ENCODE measurements around the gene LIMS1. TPM values are rescaled to one million over a fixed set of nuclear protein-coding genes. Genes with fewer than 3 reads are reported as not detected.
"Not testable (repeated sequence)": the region's sequence is repeated elsewhere in the genome, so short reads cannot be mapped to it uniquely, and the experiment has no call there.

The LIMS1 gene
- total and polyA plus RNA-seq, 2 of the 13 experiments (the other 11 are each of a cell fraction or from before 2014, with no cell fraction given) = 38.3 to 49.6 TPM

DNA sequence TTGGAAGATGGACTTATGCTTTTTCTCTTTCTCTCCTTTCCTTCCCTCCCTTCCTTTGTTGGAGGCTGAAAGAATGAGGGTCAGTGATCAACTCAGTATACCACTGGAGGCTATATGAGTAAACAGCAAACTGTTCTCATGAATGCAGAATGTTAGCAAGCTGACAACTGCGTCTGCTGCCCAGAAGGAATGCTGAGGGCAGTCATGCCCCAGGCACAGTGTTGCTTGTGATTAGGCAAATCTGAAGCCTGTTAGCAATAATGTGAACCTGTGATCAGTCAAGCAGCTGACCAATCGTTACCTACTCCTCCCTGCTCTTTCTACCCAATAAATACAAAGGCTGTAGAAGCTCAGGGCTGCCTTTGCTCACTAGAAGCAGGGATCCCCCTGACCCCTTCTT lies 22.3 kb downstream of the LIMS1 start:
- H3K4me2 ChIP-seq (ENCODE audit: low read depth, low read length); POLR2A ChIA-PET; FAIRE-seq; H2AFZ ChIP-seq (ENCODE audit: low read length); ATAC-seq; H3K27ac ChIP-seq (ENCODE audit: extremely low read length, insufficient read depth, low read length); in situ Hi-C loops (cut with HindIII; ENCODE audit: extremely low pct_ligation_motif_present, low pct_unique_long_range_greater_than_20kb); H3K4me3 ChIP-seq (replicated peaks in 1 of 3; ENCODE audit: insufficient read depth in 1 of 3, low read depth in 2 of 3, low read length in 3 of 3); H4K20me1 ChIP-seq (ENCODE audit: insufficient read depth, low read length); CTCF ChIA-PET (ENCODE audit: low intra/inter-chr PET ratio, low total read pairs); H3K9ac ChIP-seq (ENCODE audit: insufficient read depth, low read depth, low read length); H3K9me3 ChIP-seq (ENCODE audit: low read length); DNase-seq (ENCODE audit: low spot score); H3K27me3 ChIP-seq (ENCODE audit: control insufficient read depth in 1 of 2, insufficient read depth in 2 of 2, low read length in 2 of 2); intact Hi-C loops (cut with micrococcal nuclease; ENCODE audit: unreplicated experiment); H3K36me3 ChIP-seq (replicated peaks in 1 of 2; ENCODE audit: control insufficient read depth in 1 of 2, insufficient read depth in 2 of 2, low read length in 2 of 2): not testable (repeated sequence)
- BruUV-seq (replicated peaks) = TSS peak; percentile 6
- Histone ChIP-seq H3K79me2 (ENCODE audit: insufficient read depth, low read length) (peaks cover 86% of the 10 kb centered on the region), H3K4me1 (ENCODE audit: insufficient read depth, low read length) (peaks cover 34% of the 10 kb centered on the region)
- 93% methylated on average over 2 of the region's 2 CpGs for WGBS (ENCODE audit: low lambda C conversion rate)

- H3K79me2 ChIP-seq (ENCODE audit: insufficient read depth, low read length) = peaks cover 68% of the 10 kb centered on the region
- H3K4me1 ChIP-seq (ENCODE audit: insufficient read depth, low read length) = peaks cover 26% of the 10 kb centered on the region
- peak; percentile 44; the same call in 2 of the 3 replicates for ATAC-seq
- in situ Hi-C loops (cut with HindIII; ENCODE audit: extremely low pct_ligation_motif_present, low pct_unique_long_range_greater_than_20kb) (no loop called here), intact Hi-C loops (cut with micrococcal nuclease; ENCODE audit: unreplicated experiment) (no loop called here)
- CTCF ChIA-PET (ENCODE audit: low intra/inter-chr PET ratio, low total read pairs) = no interaction called here
- H4K20me1 ChIP-seq (ENCODE audit: insufficient read depth, low read length) = no peaks in the 10 kb centered on the region; the same call in 1 of the 2 replicates
- no peak for FAIRE-seq
- BruUV-seq (replicated peaks) = no TSS peak
- no peak overlapping the region for H3K27ac ChIP-seq (ENCODE audit: extremely low read length, insufficient read depth, low read length)
- H3K36me3 ChIP-seq (replicated peaks in 1 of 2; ENCODE audit: control insufficient read depth in 1 of 2, insufficient read depth in 2 of 2, low read length in 2 of 2) = no peaks in the 10 kb centered on the region; a peak in 1 of 5 replicates
- H3K9me3 ChIP-seq (ENCODE audit: low read length) = no peaks in the 10 kb centered on the region
- H3K4me3 ChIP-seq (replicated peaks in 1 of 3; ENCODE audit: insufficient read depth in 1 of 3, low read depth in 2 of 3, low read length in 3 of 3) = no peak overlapping the region
- no peak overlapping the region for H3K9ac ChIP-seq (ENCODE audit: insufficient read depth, low read depth, low read length)
- H3K4me2 ChIP-seq (ENCODE audit: low read depth, low read length) = no peak overlapping the region
- DNase-seq (ENCODE audit: low spot score) = no peak
- no peaks in the 10 kb centered on the region for H3K27me3 ChIP-seq (ENCODE audit: control insufficient read depth in 1 of 2, insufficient read depth in 2 of 2, low read length in 2 of 2)
- no peak overlapping the region for H2AFZ ChIP-seq (ENCODE audit: low read length)
- POLR2A ChIA-PET = interaction anchor here (1.2 kb wide), 1 partner anchor 27 kb away, joined by 3 read pairs; no protein-coding TSS in a partner anchor
- 94% methylated on average over 6 of the region's 6 CpGs for WGBS (ENCODE audit: low lambda C conversion rate)
- TF ChIP-seq HDAC6 (IDR thresholded peaks at IDR 0.05; ENCODE audit: low read depth, low read length) (no peak), HOXA9 (CRISPR knock-in tag; IDR thresholded peaks at IDR 0.05; ENCODE audit: borderline replicate concordance) (no peak), TFDP2 (CRISPR knock-in tag; IDR thresholded peaks at IDR 0.05) (no peak), HOXA7 (CRISPR knock-in tag; IDR thresholded peaks at IDR 0.05) (no peak), LCORL (IDR thresholded peaks at IDR 0.05) (no peak), LCORL (CRISPR knock-in tag; IDR thresholded peaks at IDR 0.05) (no peak), ZNF83 (CRISPR knock-in tag; IDR thresholded peaks at IDR 0.05; ENCODE audit: borderline replicate concordance) (no peak), ZNF362 (CRISPR knock-in tag; IDR thresholded peaks at IDR 0.05; ENCODE audit: borderline replicate concordance) (no peak), PHF5A (CRISPR knock-in tag; IDR thresholded peaks at IDR 0.05; ENCODE audit: low read depth, unreplicated experiment) (no peak)
- TF ChIP-seq, protein P1, sequence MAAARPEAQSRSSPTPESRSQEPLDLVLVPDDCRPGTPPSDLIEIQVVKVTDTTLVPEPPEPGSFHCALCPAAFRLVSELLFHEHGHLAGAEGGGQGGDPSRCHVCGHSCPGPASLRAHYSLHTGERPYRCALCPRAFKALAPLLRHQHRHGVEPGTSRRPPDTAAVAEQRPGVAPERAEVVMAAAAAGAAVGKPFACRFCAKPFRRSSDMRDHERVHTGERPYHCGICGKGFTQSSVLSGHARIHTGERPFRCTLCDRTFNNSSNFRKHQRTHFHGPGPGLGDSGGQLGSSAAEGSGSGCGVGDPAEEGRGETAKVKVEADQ (CRISPR knock-in tag; IDR thresholded peaks at IDR 0.05; ENCODE audit: borderline replicate concordance) = no peak
- TF ChIP-seq, protein P2, sequence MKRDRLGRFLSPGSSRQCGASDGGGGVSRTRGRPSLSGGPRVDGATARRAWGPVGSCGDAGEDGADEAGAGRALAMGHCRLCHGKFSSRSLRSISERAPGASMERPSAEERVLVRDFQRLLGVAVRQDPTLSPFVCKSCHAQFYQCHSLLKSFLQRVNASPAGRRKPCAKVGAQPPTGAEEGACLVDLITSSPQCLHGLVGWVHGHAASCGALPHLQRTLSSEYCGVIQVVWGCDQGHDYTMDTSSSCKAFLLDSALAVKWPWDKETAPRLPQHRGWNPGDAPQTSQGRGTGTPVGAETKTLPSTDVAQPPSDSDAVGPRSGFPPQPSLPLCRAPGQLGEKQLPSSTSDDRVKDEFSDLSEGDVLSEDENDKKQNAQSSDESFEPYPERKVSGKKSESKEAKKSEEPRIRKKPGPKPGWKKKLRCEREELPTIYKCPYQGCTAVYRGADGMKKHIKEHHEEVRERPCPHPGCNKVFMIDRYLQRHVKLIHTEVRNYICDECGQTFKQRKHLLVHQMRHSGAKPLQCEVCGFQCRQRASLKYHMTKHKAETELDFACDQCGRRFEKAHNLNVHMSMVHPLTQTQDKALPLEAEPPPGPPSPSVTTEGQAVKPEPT (CRISPR knock-in tag; IDR thresholded peaks at IDR 0.05; ENCODE audit: low read depth) = no peak
Observed at GRCh38 chr2:108560241-108560811, 26.1 kb downstream of the LIMS1 start.
